Spleen (tissue), 11 donors: Measurements from ENCODE around the gene FXYD6. TPM values are rescaled to one million over a fixed set of nuclear protein-coding genes. Genes with fewer than 3 reads are reported as not detected.

Source experiments
- DNase-seq: peaks from one replicate; pipeline ENCODE4 v3.0.0-alpha.2; 2020
- H3K27ac ChIP-seq, 8 donors: fragments of 200-600 bp; sonication (generic) in 7 of 8; 1 replicate in 4 of 8; 2 replicates in 4 of 8; pipeline versions ENCODE4 v1.5.0 to v1.8.0; 2016 to 2021; ENCODE audit warnings: inconsistent platforms in 4 of 8, mild to moderate bottlenecking in 4 of 8, moderate library complexity in 1 of 8
- H3K27me3 ChIP-seq, 7 donors: fragments of 200-600 bp; sonication (generic) in 6 of 7; replicated peaks in 1 of 7; 1 replicate in 4 of 7; 2 replicates in 3 of 7; pipeline versions ENCODE4 v1.5.0 to v1.8.0; 2016 to 2021; ENCODE audit warnings: inconsistent platforms in 3 of 7, mild to moderate bottlenecking in 1 of 7
- H3K36me3 ChIP-seq, 6 donors: fragments of 200-600 bp; sonication (generic) in 5 of 6; 1 replicate in 4 of 6; 2 replicates in 2 of 6; pipeline versions ENCODE4 v1.5.0 to v1.8.0; 2016 to 2021; ENCODE audit warnings: inconsistent platforms in 2 of 6
- H3K4me1 ChIP-seq, 6 donors: fragments of 200-600 bp; sonication (generic) in 5 of 6; 1 replicate in 3 of 6; 2 replicates in 3 of 6; pipeline versions ENCODE4 v1.5.0 to v1.8.0; 2016 to 2021; ENCODE audit warnings: inconsistent platforms in 3 of 6
- H3K4me3 ChIP-seq, 8 donors: fragments of 200-600 bp; sonication (generic) in 7 of 8; 1 replicate in 4 of 8; 2 replicates in 4 of 8; pipeline versions ENCODE4 v1.5.0 to v1.8.0; 2016 to 2021; ENCODE audit warnings: inconsistent platforms in 4 of 8, mild to moderate bottlenecking in 4 of 8, moderate library complexity in 2 of 8
- H3K9me3 ChIP-seq, 8 donors: fragments of 200-600 bp; sonication (generic) in 7 of 8; 1 replicate in 4 of 8; 2 replicates in 4 of 8; pipeline versions ENCODE4 v1.5.0 to v1.8.0; 2016 to 2021; ENCODE audit warnings: inconsistent platforms in 4 of 8
- CTCF ChIP-seq, 11 experiments: fragments of 200-600 bp in 7 of 11; fragments of 450-650 bp in 4 of 11; sonication (generic) in 4 of 11; IDR thresholded peaks in 8 of 11; conservative IDR thresholded peaks in 3 of 11; 1 replicate in 7 of 11; 2 replicates in 4 of 11; pipeline versions ENCODE4 v1.4.0 to v1.8.0; 2016 to 2021; ENCODE audit warnings: antibody characterized with exemption in 11 of 11, inconsistent platforms in 4 of 11, mild to moderate bottlenecking in 1 of 11
- POLR2A ChIP-seq, 3 donors: fragments of 450-650 bp; IDR thresholded peaks; one replicate each; pipeline ENCODE4 v1.5.1; 2017; ENCODE audit warnings: antibody characterized with exemption in 3 of 3, mild to moderate bottlenecking in 1 of 3
- POLR2AphosphoS5 ChIP-seq, 3 donors: sonication (generic); formaldehyde crosslinking; IDR thresholded peaks; one replicate each; pipeline ENCODE4 v1.5.1; 2017; ENCODE audit warnings: antibody characterized with exemption in 3 of 3
- WGBS, 5 donors: extraction: QIAGEN DNeasy Blood & Tissue Kit in 3 of 5; methylation state at CpG; one replicate each; pipeline versions ENCODE4 v1.1.5 to v1.1.7; 2013 to 2018; 5-methylcytosine and 5-hydroxymethylcytosine counted together
- intact Hi-C: fragments of 100-400 bp; cut with DNase I; formaldehyde crosslinking; loops from one replicate; pipeline ENCODE4 v1.15.0; 2023; ENCODE audit warnings: low total_unique reads
- polyA plus RNA-seq, 3 donors: library from polyadenylated mRNA; stranded (reverse); fragments of 200-250 nt; gene quantifications; one replicate each; pipeline ENCODE4 v1.2.1, GENCODE V29; 2013
- total RNA-seq, 7 donors: library from RNA; depleted of rRNA in 3 of 7; stranded (reverse); fragments of >200 nt in 3 of 7; fragmentation: NEBNext Ultra II Directional in 4 of 7; extraction: Animal tissue kit (Norgen Biotek cat#: 25700) in 4 of 7; gene quantifications; one replicate each; pipeline versions ENCODE4 v1.1.0 to v1.2.1, GENCODE V29; 2016 to 2021
- donor health status: healthy with polysubstance abuse.
- donor health status: DM: no; HTN: no; CAD: no; lungs with moderate emphysema.
- donor health status: DM: no; HTN: no; CAD: no.
- donor health status: Bipolar disorder and iron deficiency.
- donor health status: healthy.
- donor health status: DM: no; HTN: no; CAD: no.
- donor health status: DM: yes; HTN: yes; CAD: no.

The FXYD6 gene
- total and polyA plus RNA-seq, 10 donors, result 40.8 to 230 (median 116) TPM

GRCh38 chr11:117874910-117875381, 1.5 kb downstream of the FXYD6 start:
- intact Hi-C loops, result no loop called here
- no peak for DNase-seq
- Histone ChIP-seq H3K9me3 (no peaks in the 10 kb centered on the region), H3K4me3 (peak overlapping the region; percentile 47 to 75 (median 60)), H3K36me3 (no peaks in the 10 kb centered on the region), H3K27ac (peak overlapping the region in 6 of 8 donors; percentile 45 to 91 (median 86)), H3K27me3 (peaks cover 0 to 82% (median 16%) of the 10 kb centered on the region in 7 donors), H3K4me1 (peaks cover 8 to 76% (median 60%) of the 10 kb centered on the region in 6 donors)
- WGBS, 5 donors, result 73 to 87% (median 79%) methylated on average over 4 of the region's 4 CpGs
- TF ChIP-seq CTCF (IDR thresholded peaks at IDR 0.05 in 8 of 11, conservative IDR thresholded peaks at IDR 0.05 in 3 of 11), result no peak
- TF ChIP-seq POLR2AphosphoS5 (IDR thresholded peaks at IDR 0.05), result no peak
- TF ChIP-seq POLR2A (IDR thresholded peaks at IDR 0.05), result no peak

- peak overlapping the region in 6 of 8 donors; percentile 45 to 91 (median 86) for H3K27ac ChIP-seq
- peaks cover 12 to 81% (median 62%) of the 10 kb centered on the region in 6 donors for H3K4me1 ChIP-seq
- peaks cover 0 to 77% (median 16%) of the 10 kb centered on the region in 7 donors for H3K27me3 ChIP-seq
Measured at GRCh38 chr11:117874253-117874909, 2.1 kb downstream of the FXYD6 start.

GRCh38 chr11:117873828-117874125, 2.7 kb downstream of the FXYD6 start:
- no peaks in the 10 kb centered on the region for H3K36me3 ChIP-seq
- 66 to 78% (median 75%) methylated on average over 8 of the region's 8 CpGs for WGBS, 5 donors
- TF ChIP-seq POLR2AphosphoS5 (IDR thresholded peaks at IDR 0.05), result no peak
- H3K27ac ChIP-seq, result peak overlapping the region in 6 of 8 donors; percentile 45 to 91 (median 86)
- H3K4me1 ChIP-seq, result peaks cover 12 to 87% (median 68%) of the 10 kb centered on the region in 6 donors
- peaks cover 0 to 71% (median 16%) of the 10 kb centered on the region in 7 donors for H3K27me3 ChIP-seq
- DNase-seq, result no peak
- intact Hi-C loops, result no loop called here
- H3K9me3 ChIP-seq, result no peaks in the 10 kb centered on the region
- H3K4me3 ChIP-seq, result peak overlapping the region in 2 of 8 donors; percentile 73 to 75

More at GRCh38 chr11:117874253-117874909, 2.1 kb downstream of the FXYD6 start:
- Histone ChIP-seq H3K9me3 (no peaks in the 10 kb centered on the region), H3K36me3 (no peaks in the 10 kb centered on the region), H3K4me3 (peak overlapping the region in 6 of 8 donors; percentile 47 to 75 (median 60))
- no peak for TF ChIP-seq CTCF (IDR thresholded peaks at IDR 0.05 in 8 of 11, conservative IDR thresholded peaks at IDR 0.05 in 3 of 11)
- TF ChIP-seq POLR2AphosphoS5 (IDR thresholded peaks at IDR 0.05), result peak in 1 of 3 donors; percentile 34
- intact Hi-C loops, result no loop called here
- no peak for DNase-seq
- 23 to 35% (median 30%) methylated on average over 16 of the region's 16 CpGs for WGBS, 5 donors

GRCh38 chr11:117872975-117873827, 3.3 kb downstream of the FXYD6 start:
- DNase-seq, result no peak
- no peaks in the 10 kb centered on the region for H3K36me3 ChIP-seq
- H3K27me3 ChIP-seq, result peaks cover 0 to 65% (median 16%) of the 10 kb centered on the region in 7 donors
- peak overlapping the region in 2 of 8 donors; percentile 73 to 75 for H3K4me3 ChIP-seq
- WGBS, 5 donors, result 68 to 79% (median 70%) methylated on average over 15 of the region's 15 CpGs
- H3K9me3 ChIP-seq, result no peaks in the 10 kb centered on the region
- peak overlapping the region in 6 of 8 donors; percentile 45 to 91 (median 86) for H3K27ac ChIP-seq
- TF ChIP-seq POLR2A (IDR thresholded peaks at IDR 0.05), result no peak
- TF ChIP-seq CTCF (IDR thresholded peaks at IDR 0.05 in 8 of 11, conservative IDR thresholded peaks at IDR 0.05 in 3 of 11), result no peak
- TF ChIP-seq POLR2AphosphoS5 (IDR thresholded peaks at IDR 0.05), result no peak
- H3K4me1 ChIP-seq, result peaks cover 12 to 93% (median 68%) of the 10 kb centered on the region in 6 donors
- intact Hi-C loops, result no loop called here
